Fibroblast of lung (primary cell): Measurements from ENCODE around the gene MCM3AP.

Experiments
- EZH2 ChIP-seq: IDR thresholded peaks from 2 replicates; pipeline ENCODE4 v1.5.1; 2012; ENCODE audit warnings: low read length, control low read depth, mild to moderate bottlenecking; ENCODE audit errors: missing control alignments
- TF ChIP-seq, protein P1 (sequence below), 2 donors: IDR thresholded peaks in 1 of 2; conservative IDR thresholded peaks in 1 of 2; 1 replicate in 1 of 2; 2 replicates in 1 of 2; pipeline ENCODE4 v1.5.1; 2011 to 2012; ENCODE audit warnings: low read length in 2 of 2, control low read depth in 1 of 2, inconsistent platforms in 1 of 2, low read depth in 1 of 2, mild to moderate bottlenecking in 1 of 2

- TF ChIP-seq, protein P1, sequence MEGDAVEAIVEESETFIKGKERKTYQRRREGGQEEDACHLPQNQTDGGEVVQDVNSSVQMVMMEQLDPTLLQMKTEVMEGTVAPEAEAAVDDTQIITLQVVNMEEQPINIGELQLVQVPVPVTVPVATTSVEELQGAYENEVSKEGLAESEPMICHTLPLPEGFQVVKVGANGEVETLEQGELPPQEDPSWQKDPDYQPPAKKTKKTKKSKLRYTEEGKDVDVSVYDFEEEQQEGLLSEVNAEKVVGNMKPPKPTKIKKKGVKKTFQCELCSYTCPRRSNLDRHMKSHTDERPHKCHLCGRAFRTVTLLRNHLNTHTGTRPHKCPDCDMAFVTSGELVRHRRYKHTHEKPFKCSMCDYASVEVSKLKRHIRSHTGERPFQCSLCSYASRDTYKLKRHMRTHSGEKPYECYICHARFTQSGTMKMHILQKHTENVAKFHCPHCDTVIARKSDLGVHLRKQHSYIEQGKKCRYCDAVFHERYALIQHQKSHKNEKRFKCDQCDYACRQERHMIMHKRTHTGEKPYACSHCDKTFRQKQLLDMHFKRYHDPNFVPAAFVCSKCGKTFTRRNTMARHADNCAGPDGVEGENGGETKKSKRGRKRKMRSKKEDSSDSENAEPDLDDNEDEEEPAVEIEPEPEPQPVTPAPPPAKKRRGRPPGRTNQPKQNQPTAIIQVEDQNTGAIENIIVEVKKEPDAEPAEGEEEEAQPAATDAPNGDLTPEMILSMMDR (conservative IDR thresholded peaks at IDR 0.05 in 1 of 2, IDR thresholded peaks at IDR 0.05 in 1 of 2; ENCODE audit: low read depth in 1 of 2, low read length in 2 of 2) = no peak
- TF ChIP-seq EZH2 = no peak
These were observed 49.1 kb upstream of the MCM3AP start for GRCh38 chr21:46334351-46335140.
